ENCODE results near the gene DCHS2. TPM values are rescaled to one million over a fixed set of nuclear protein-coding genes. Genes with fewer than 3 reads are reported as not detected.

Gene DCHS2
- total RNA-seq, 1 donor from 2014 or later: not detected

DNA sequence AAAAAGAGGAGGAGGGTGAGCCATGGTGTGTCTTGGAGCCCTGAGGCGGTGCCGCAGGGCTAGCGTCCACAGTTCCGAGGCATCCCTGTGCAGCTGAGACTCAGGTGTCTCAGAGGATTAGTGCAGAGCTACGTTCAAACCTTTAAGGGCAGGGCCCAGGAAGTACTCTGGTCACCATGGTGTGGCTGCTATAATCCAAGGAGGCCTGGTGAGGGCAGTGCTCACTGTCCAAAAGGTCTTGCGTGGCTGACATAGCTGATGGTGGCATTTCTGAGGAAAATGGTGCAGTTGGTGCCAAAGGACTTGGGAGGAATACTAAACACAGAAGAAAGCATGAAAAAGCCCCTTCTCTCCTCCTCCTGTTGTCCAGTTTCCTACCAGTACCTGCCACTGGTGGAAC is 146.9 kb downstream of the DCHS2 start:
- Histone ChIP-seq H3K4me3 (no peak overlapping the region), H3K4me1 (no peaks in the 10 kb centered on the region), H3K36me3 (no peaks in the 10 kb centered on the region), H3K27me3 (no peaks in the 10 kb centered on the region), H3K9me3 (no peaks in the 10 kb centered on the region), H3K27ac (no peak overlapping the region)
- DNase-seq (ENCODE audit: low spot score in 2 of 2): no peak
- intact Hi-C loops (cut with DNase I): no loop called here
- TF ChIP-seq CTCF (IDR thresholded peaks at IDR 0.05): peak in 1 of 3 experiments; percentile 10

- no peak for DNase-seq (ENCODE audit: low spot score in 2 of 2)
- H3K27me3 ChIP-seq: no peaks in the 10 kb centered on the region
- H3K9me3 ChIP-seq: no peaks in the 10 kb centered on the region
- no peak overlapping the region for H3K4me3 ChIP-seq
- no peak overlapping the region for H3K27ac ChIP-seq
- intact Hi-C loops (cut with DNase I): no loop called here
- no peaks in the 10 kb centered on the region for H3K4me1 ChIP-seq
- H3K36me3 ChIP-seq: no peaks in the 10 kb centered on the region
- no peak for TF ChIP-seq CTCF (IDR thresholded peaks at IDR 0.05)
Observed at GRCh38 chr4:154343651-154344050, 147.9 kb downstream of the DCHS2 start.

GRCh38 chr4:154341448-154341847 is 150.2 kb downstream of the DCHS2 start:
- no peak overlapping the region for H3K27ac ChIP-seq
- H3K9me3 ChIP-seq: no peaks in the 10 kb centered on the region
- no peaks in the 10 kb centered on the region for H3K27me3 ChIP-seq
- H3K36me3 ChIP-seq: no peaks in the 10 kb centered on the region
- H3K4me3 ChIP-seq: no peak overlapping the region
- intact Hi-C loops (cut with DNase I): no loop called here
- H3K4me1 ChIP-seq: no peaks in the 10 kb centered on the region
- DNase-seq (ENCODE audit: low spot score in 2 of 2): no peak
- TF ChIP-seq CTCF (IDR thresholded peaks at IDR 0.05): no peak

GRCh38 chr4:154335588-154335987 is 156.0 kb downstream of the DCHS2 start:
- no peak for TF ChIP-seq CTCF (IDR thresholded peaks at IDR 0.05)
- Histone ChIP-seq H3K4me3 (no peak overlapping the region), H3K27ac (no peak overlapping the region), H3K27me3 (no peaks in the 10 kb centered on the region), H3K4me1 (no peaks in the 10 kb centered on the region), H3K9me3 (no peaks in the 10 kb centered on the region), H3K36me3 (no peaks in the 10 kb centered on the region)
- intact Hi-C loops (cut with DNase I): no loop called here
- no peak for DNase-seq (ENCODE audit: low spot score in 2 of 2)

- H3K9me3 ChIP-seq: no peaks in the 10 kb centered on the region
- no peaks in the 10 kb centered on the region for H3K4me1 ChIP-seq
- H3K27ac ChIP-seq: no peak overlapping the region
- intact Hi-C loops (cut with DNase I): no loop called here
- peak overlapping the region; percentile 22 to 55 for H3K4me3 ChIP-seq
- no peaks in the 10 kb centered on the region for H3K36me3 ChIP-seq
- TF ChIP-seq CTCF (IDR thresholded peaks at IDR 0.05): peak in 1 of 3 experiments; percentile 17
- H3K27me3 ChIP-seq: no peaks in the 10 kb centered on the region
- DNase-seq (ENCODE audit: low spot score in 2 of 2): no peak
Observed at GRCh38 chr4:154332681-154333421, 158.7 kb downstream of the DCHS2 start.
